GM21390 (cell line): ENCODE measurements around the gene FAR1.

Source experiments
- ATAC-seq: cut with Tn5 transposase; IDR thresholded peaks from one replicate; pipeline ENCODE4 v1.9.1; 2021; ENCODE audit not compliant: unreplicated experiment

The FAR1 gene

GRCh38 chr11:13669544-13670488, 1.3 kb downstream of the FAR1 start:
- no peak for ATAC-seq

- ATAC-seq, result no peak
These were observed 4.2 kb downstream of the FAR1 start for GRCh38 chr11:13672576-13673210.

GRCh38 chr11:13674799-13675509, 6.5 kb downstream of the FAR1 start:
- ATAC-seq, result no peak

- no peak for ATAC-seq
These were observed 8.1 kb downstream of the FAR1 start for GRCh38 chr11:13676576-13676975.

GRCh38 chr11:13679768-13680167, 11.3 kb downstream of the FAR1 start:
- ATAC-seq, result no peak

- ATAC-seq, result peak; percentile 83
These were observed 12.2 kb downstream of the FAR1 start for GRCh38 chr11:13680501-13681264.

GRCh38 chr11:13681446-13681845, 13.0 kb downstream of the FAR1 start:
- ATAC-seq, result no peak

- ATAC-seq, result no peak
These were observed 13.7 kb downstream of the FAR1 start for GRCh38 chr11:13682212-13682611.

- ATAC-seq, result no peak
These were observed 17.1 kb downstream of the FAR1 start for GRCh38 chr11:13685461-13686108.

GRCh38 chr11:13686776-13687175, 18.3 kb downstream of the FAR1 start:
- no peak for ATAC-seq

GRCh38 chr11:13687271-13687670, 18.8 kb downstream of the FAR1 start:
- ATAC-seq, result no peak

- ATAC-seq, result no peak
These were observed 22.9 kb downstream of the FAR1 start for GRCh38 chr11:13691286-13691899.

- no peak for ATAC-seq
These were observed 23.7 kb downstream of the FAR1 start for GRCh38 chr11:13692172-13692571.

- ATAC-seq, result no peak
These were observed 25.6 kb downstream of the FAR1 start for GRCh38 chr11:13694115-13694514.

GRCh38 chr11:13695886-13696285, 27.4 kb downstream of the FAR1 start:
- ATAC-seq, result no peak

GRCh38 chr11:13697710-13698109, 29.2 kb downstream of the FAR1 start:
- ATAC-seq, result no peak

- no peak for ATAC-seq
These were observed 29.7 kb downstream of the FAR1 start for GRCh38 chr11:13698132-13698531.

GRCh38 chr11:13699041-13699440, 30.6 kb downstream of the FAR1 start:
- no peak for ATAC-seq

GRCh38 chr11:13699870-13700269, 31.4 kb downstream of the FAR1 start:
- no peak for ATAC-seq

GRCh38 chr11:13701506-13701905, 33.0 kb downstream of the FAR1 start:
- no peak for ATAC-seq
